ENCODE measurements around the gene TRPC5OS.
A peak's percentile ranks its signal among the peaks of the same experiment; 100 is the strongest.

TRPC5OS gene

DNA sequence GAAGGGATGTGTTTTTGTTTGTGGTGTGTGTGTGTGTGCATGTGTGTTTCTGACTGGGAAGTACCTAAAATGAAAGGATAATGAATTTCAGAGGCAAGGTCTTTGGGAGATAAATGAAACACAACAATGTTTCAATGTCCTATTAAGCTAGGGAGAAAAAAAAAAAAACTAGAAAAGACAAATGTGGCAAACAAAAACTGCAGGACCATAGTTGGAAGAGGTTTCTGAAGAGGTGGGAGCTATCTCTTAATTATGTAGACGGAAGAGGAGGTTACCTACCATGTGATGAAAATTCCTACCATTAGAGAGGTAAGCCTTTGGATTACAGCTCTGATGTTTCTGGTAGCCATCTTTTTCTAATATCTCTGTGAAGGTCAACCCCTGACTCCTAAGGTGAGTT is at the start of gene TRPC5OS:
TRPC5OS (plus strand) TSS at position 301 of the 400 bp plus-strand sequence. CDS start 25,669 bp downstream, outside the sequence.
- Histone ChIP-seq H3K27me3 (ENCODE audit: low read depth) (no peaks in the 10 kb centered on the region), H3K9me3 (0 out of 2 replicates have a peak, but pooled peaks cover 2% of the 10 kb centered on the region), H3K4me3 (no peak within 1 kb of the TSS), H3K36me3 (replicated peaks) (no peaks in the 10 kb centered on the region), H3K4me1 (no peaks in the 10 kb centered on the region)
- no peak for DNase-seq (ENCODE audit: low spot score in 2 of 2)
- in situ Hi-C loops (cut with MboI; ENCODE audit: low sequenced_read_pairs) = loop anchor here (25.0 kb wide), 1 partner anchor 761 kb away; no protein-coding TSS in a partner anchor

GRCh38 chrX:111829345-111829744 is 46.6 kb upstream of the TRPC5OS start:
- no peaks in the 10 kb centered on the region for H3K36me3 ChIP-seq (replicated peaks)
- peaks cover 13% of the 10 kb centered on the region for H3K9me3 ChIP-seq
- no peak overlapping the region for H3K4me3 ChIP-seq
- no peak for DNase-seq (ENCODE audit: low spot score in 2 of 2)
- no peaks in the 10 kb centered on the region for H3K27me3 ChIP-seq (ENCODE audit: low read depth)
- in situ Hi-C loops (cut with MboI; ENCODE audit: low sequenced_read_pairs) = no loop called here
- peaks cover 4% of the 10 kb centered on the region; the same call in 1 of the 2 replicates for H3K4me1 ChIP-seq

DNA sequence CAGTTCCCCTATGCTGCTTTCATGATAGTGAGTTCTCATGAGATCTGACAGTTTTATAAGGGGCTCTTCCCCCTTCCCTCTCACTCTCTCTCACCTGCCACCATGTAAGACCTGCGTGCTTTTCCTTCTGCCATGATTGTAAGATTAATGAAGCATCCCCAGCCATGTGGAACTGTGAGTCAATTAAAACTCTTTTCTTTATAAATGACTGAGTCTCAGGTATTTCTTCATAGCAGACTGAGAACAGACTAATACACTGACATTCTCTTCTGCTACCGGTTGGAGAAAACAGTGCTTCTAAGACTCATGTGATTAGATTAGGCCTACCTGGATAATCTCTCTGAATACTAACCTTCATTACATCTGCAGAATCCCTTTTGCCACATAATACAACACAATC is 45.4 kb upstream of the TRPC5OS start:
- H3K36me3 ChIP-seq (replicated peaks) = no peaks in the 10 kb centered on the region
- H3K4me3 ChIP-seq = no peak overlapping the region
- in situ Hi-C loops (cut with MboI; ENCODE audit: low sequenced_read_pairs) = no loop called here
- no peaks in the 10 kb centered on the region for H3K27me3 ChIP-seq (ENCODE audit: low read depth)
- H3K4me1 ChIP-seq = peaks cover 4% of the 10 kb centered on the region; the same call in 1 of the 2 replicates
- no peak for DNase-seq (ENCODE audit: low spot score in 2 of 2)
- peaks cover 13% of the 10 kb centered on the region for H3K9me3 ChIP-seq

DNA sequence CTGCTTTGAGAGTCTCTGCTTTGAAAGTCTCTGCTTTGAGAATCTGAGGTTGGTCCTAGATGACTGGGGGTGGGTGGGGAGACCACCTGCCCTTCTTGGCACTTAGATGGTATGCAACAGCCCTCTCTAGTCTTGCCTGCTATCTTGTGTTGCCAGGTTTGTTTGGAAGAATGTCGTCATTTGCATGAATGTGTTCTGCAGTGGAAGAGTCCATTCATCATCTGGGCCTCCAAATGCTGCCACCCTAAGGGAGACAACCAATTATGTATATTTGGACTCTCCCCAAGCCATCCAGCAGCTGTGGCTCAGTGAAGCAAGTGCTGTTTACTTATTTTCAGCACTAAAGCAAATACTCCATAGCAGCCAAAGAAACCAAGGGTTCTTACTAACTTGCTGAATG is 44.6 kb upstream of the TRPC5OS start:
- Histone ChIP-seq H3K36me3 (replicated peaks) (no peaks in the 10 kb centered on the region), H3K4me3 (no peak overlapping the region), H3K27me3 (ENCODE audit: low read depth) (no peaks in the 10 kb centered on the region; the same call in 1 of the 2 replicates), H3K4me1 (no peaks in the 10 kb centered on the region), H3K9me3 (peaks cover 13% of the 10 kb centered on the region)
- in situ Hi-C loops (cut with MboI; ENCODE audit: low sequenced_read_pairs) = no loop called here
- no peak for DNase-seq (ENCODE audit: low spot score in 2 of 2)

- no peaks in the 10 kb centered on the region for H3K9me3 ChIP-seq
- no peaks in the 10 kb centered on the region for H3K4me1 ChIP-seq
- H3K27me3 ChIP-seq (ENCODE audit: low read depth) = peaks cover 2% of the 10 kb centered on the region; the same call in 1 of the 2 replicates
- DNase-seq (ENCODE audit: low spot score in 2 of 2) = no peak
- H3K36me3 ChIP-seq (replicated peaks) = no peaks in the 10 kb centered on the region
- H3K4me3 ChIP-seq = no peak overlapping the region
- in situ Hi-C loops (cut with MboI; ENCODE audit: low sequenced_read_pairs) = no loop called here
Measured at GRCh38 chrX:111837197-111837596, 38.8 kb upstream of the TRPC5OS start.

DNA sequence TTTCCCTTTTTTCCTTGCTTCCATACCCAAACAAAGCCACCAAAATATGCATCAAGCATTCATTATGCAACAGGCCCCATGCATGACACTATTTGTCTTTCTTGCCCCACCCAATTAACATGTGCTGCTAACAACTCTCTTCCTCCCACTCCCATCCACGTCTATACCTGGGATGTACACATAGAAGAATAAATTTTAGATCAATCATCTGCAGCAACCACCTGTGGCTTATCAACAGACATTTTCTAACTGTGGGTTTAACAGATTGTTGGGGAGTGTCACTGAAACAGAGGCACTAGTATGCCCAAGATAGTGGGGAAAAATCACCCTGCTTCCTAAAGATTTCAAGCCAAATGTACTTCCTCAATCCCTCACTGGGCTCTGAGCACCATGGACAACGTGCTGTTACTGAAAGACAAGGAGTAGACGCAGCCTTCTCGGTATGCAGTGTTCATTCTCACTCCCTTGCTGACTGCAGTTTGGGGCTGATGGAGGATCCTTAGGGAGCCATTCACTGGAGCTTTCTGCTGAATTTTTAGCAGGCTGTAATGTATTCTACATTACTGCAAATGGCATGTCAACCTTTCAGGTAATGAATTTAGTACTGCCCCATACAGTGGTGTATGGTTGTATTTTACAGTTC is 28.4 kb upstream of the TRPC5OS start:
- in situ Hi-C loops (cut with MboI; ENCODE audit: low sequenced_read_pairs) = no loop called here
- peaks cover 7% of the 10 kb centered on the region for H3K4me1 ChIP-seq
- no peak for DNase-seq (ENCODE audit: low spot score in 2 of 2)
- no peak overlapping the region for H3K4me3 ChIP-seq
- no peaks in the 10 kb centered on the region for H3K27me3 ChIP-seq (ENCODE audit: low read depth)
- H3K36me3 ChIP-seq (replicated peaks) = no peaks in the 10 kb centered on the region
- no peaks in the 10 kb centered on the region for H3K9me3 ChIP-seq

- Histone ChIP-seq H3K27me3 (ENCODE audit: low read depth) (no peaks in the 10 kb centered on the region), H3K4me1 (peaks cover 7% of the 10 kb centered on the region), H3K9me3 (no peaks in the 10 kb centered on the region), H3K4me3 (no peak overlapping the region), H3K36me3 (replicated peaks) (no peaks in the 10 kb centered on the region)
- DNase-seq (ENCODE audit: low spot score in 2 of 2) = no peak
- in situ Hi-C loops (cut with MboI; ENCODE audit: low sequenced_read_pairs) = no loop called here
Measured at GRCh38 chrX:111848541-111848940, 27.4 kb upstream of the TRPC5OS start.

DNA sequence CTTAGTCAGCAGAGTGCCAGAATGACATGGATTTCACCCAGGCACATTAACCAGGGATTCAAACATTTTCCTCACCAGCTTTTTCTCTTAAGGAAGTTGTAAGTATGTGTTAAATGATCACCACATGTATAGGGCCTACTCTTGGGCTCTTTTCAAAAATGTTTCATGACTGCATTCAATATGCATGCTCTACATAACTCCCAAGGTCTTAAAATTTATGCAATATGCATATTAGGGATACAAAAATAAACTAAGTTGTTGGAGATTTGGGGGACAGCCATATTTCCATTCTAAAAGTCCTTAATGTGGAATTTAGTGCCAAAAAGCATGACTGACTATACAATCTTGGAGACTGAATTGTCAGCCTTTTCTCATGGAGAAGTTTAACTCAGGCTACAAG is 25.0 kb upstream of the TRPC5OS start:
- H3K4me1 ChIP-seq = peaks cover 7% of the 10 kb centered on the region

DNA sequence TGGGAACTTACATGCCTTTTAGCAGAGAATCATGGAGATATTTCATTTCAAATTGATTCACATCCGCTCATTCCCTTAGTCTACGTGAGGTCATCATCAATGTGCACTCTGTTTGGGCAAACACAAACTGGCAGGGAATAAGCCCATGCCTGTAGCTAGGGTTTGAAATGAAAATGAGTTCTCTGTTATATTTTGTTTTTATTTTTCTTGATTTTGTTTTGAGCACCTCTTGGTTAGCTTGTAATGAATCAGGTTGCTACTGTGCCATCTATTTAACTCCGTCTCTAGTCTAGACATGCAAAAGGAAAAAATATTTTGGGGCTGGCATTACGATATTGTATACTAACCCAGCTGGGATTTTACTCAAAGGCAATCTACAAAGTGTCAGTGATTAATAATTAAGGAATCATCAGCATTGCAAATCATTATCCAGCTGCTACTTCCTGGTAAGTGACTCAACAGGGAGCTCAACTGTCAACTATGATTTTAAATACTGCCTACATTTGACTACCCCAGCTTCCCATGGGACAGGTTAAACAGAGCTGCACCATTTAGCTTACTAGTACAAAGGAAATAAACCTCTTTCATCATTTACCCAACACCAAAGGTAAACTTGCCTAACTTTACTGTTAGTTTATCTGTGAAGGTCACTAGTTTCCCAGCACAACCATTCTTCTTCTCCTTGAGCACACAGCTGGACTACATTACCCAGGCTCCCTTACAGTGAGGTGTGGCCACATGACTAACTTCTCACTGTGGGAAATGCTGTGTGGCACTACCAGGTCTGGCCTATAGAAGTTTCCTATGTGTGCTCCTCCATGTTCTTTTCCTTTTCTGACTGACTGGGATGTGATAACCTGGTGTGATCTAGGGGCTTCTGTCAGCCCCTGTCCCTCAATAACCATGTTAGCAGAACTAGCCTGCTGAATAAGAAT is 21.2 kb upstream of the TRPC5OS start:
- no peaks in the 10 kb centered on the region for H3K9me3 ChIP-seq
- in situ Hi-C loops (cut with MboI; ENCODE audit: low sequenced_read_pairs) = loop anchor here (25.0 kb wide), 2 partner anchors 182 to 507 kb away; no protein-coding TSS in a partner anchor
- no peaks in the 10 kb centered on the region for H3K36me3 ChIP-seq (replicated peaks)
- no peaks in the 10 kb centered on the region for H3K27me3 ChIP-seq (ENCODE audit: low read depth)
- H3K4me1 ChIP-seq = peaks cover 7% of the 10 kb centered on the region
- DNase-seq (ENCODE audit: low spot score in 2 of 2) = peak in 1 of 2 experiments; percentile 14
- H3K4me3 ChIP-seq = no peak overlapping the region

More for the DNA sequence above, 25.0 kb upstream of the TRPC5OS start:
- no peak for DNase-seq (ENCODE audit: low spot score in 2 of 2)
- Histone ChIP-seq H3K36me3 (replicated peaks) (no peaks in the 10 kb centered on the region), H3K4me3 (no peak overlapping the region), H3K27me3 (ENCODE audit: low read depth) (no peaks in the 10 kb centered on the region), H3K9me3 (no peaks in the 10 kb centered on the region)
- in situ Hi-C loops (cut with MboI; ENCODE audit: low sequenced_read_pairs) = loop anchor here (25.0 kb wide), 2 partner anchors 186 to 511 kb away; no protein-coding TSS in a partner anchor

DNA sequence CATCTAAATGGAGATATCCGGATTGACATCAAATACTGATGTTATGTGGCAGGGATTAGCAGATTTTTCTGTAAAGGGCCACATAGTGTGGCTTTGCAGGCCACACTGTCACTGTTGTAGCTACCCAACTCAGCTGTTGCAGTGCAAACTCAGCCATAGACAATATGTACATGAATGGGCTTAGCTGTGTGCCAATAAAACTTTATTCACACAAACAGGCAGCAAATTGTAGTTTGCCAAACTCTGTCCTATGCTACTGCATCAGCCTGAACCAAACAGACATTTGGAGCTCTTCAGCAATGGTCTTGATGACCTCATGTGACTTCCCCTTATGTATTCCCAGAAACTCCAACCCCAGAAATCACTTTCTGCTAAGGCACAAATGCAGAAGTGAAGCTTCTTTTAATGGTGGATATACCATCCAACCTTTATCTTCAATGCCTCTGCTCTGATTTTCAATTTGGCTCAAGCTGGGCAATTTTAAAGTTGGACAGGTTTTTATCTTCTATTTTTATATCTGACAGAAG is 18.4 kb upstream of the TRPC5OS start:
- in situ Hi-C loops (cut with MboI; ENCODE audit: low sequenced_read_pairs) = loop anchor here (25.0 kb wide), 2 partner anchors 180 to 505 kb away; no protein-coding TSS in a partner anchor
- Histone ChIP-seq H3K4me3 (no peak overlapping the region), H3K27me3 (ENCODE audit: low read depth) (no peaks in the 10 kb centered on the region), H3K36me3 (replicated peaks) (no peaks in the 10 kb centered on the region), H3K9me3 (no peaks in the 10 kb centered on the region), H3K4me1 (peaks cover 3% of the 10 kb centered on the region)
- DNase-seq (ENCODE audit: low spot score in 2 of 2) = no peak

- no peaks in the 10 kb centered on the region for H3K9me3 ChIP-seq
- peaks cover 5% of the 10 kb centered on the region for H3K4me1 ChIP-seq
- DNase-seq (ENCODE audit: low spot score in 2 of 2) = no peak
- no peak overlapping the region for H3K4me3 ChIP-seq
- no peaks in the 10 kb centered on the region for H3K36me3 ChIP-seq (replicated peaks)
- H3K27me3 ChIP-seq (ENCODE audit: low read depth) = no peaks in the 10 kb centered on the region
- in situ Hi-C loops (cut with MboI; ENCODE audit: low sequenced_read_pairs) = loop anchor here (25.0 kb wide), 2 partner anchors 176 to 501 kb away; no protein-coding TSS in a partner anchor
Measured at GRCh38 chrX:111861605-111862004, 14.4 kb upstream of the TRPC5OS start.

DNA sequence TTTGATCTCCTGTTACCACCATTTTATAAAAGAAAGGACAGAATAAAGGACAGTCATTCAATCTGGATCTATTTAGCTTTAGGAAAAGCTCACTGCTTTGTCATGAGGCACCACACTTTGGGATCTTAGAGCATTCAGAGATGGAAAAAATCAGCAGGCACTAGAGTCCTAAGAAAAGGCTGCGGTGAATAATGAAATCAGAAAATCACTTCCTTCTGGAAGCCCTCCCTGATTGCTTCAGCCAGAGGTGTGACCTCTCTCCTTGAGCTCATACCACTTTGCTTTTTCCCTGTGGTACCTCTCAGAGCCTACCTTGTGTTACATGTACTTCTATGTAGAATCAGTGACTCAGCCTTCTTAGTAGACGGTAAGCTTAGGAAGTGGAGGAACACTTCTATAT is 8.7 kb upstream of the TRPC5OS start:
- 0 out of 2 replicates have a peak, but pooled peaks cover under 1% of the 10 kb centered on the region for H3K9me3 ChIP-seq
- DNase-seq (ENCODE audit: low spot score in 2 of 2) = no peak
- H3K27me3 ChIP-seq (ENCODE audit: low read depth) = no peaks in the 10 kb centered on the region
- in situ Hi-C loops (cut with MboI; ENCODE audit: low sequenced_read_pairs) = loop anchor here (25.0 kb wide), 2 partner anchors 170 to 495 kb away; no protein-coding TSS in a partner anchor
- peaks cover 13% of the 10 kb centered on the region for H3K4me1 ChIP-seq
- no peak overlapping the region for H3K4me3 ChIP-seq
- H3K36me3 ChIP-seq (replicated peaks) = no peaks in the 10 kb centered on the region

Data from HAP-1 (cell line).